Skeletal muscle tissue (tissue), 5 donors: Measurements from ENCODE around the gene GNG14. TPM values are rescaled to one million over a fixed set of nuclear protein-coding genes. Genes with fewer than 3 reads are reported as not detected.

Experiments
- H3K27ac ChIP-seq: one replicate; pipeline ENCODE4 v1.7.0; 2013; ENCODE audit warnings: mild to moderate bottlenecking, low read depth, low read length, inconsistent platforms
- H3K27me3 ChIP-seq, 3 donors: one replicate each; pipeline ENCODE4 v1.7.0; 2013; ENCODE audit warnings: low read length in 3 of 3; ENCODE audit not compliant: control insufficient read depth in 3 of 3, insufficient read depth in 3 of 3
- H3K36me3 ChIP-seq, 3 donors: one replicate each; pipeline ENCODE4 v1.7.0; 2013; ENCODE audit warnings: low read length in 3 of 3; ENCODE audit not compliant: control insufficient read depth in 3 of 3, insufficient read depth in 3 of 3
- H3K4me1 ChIP-seq, 3 donors: one replicate each; pipeline ENCODE4 v1.7.0; 2013; ENCODE audit warnings: low read length in 3 of 3, mild to moderate bottlenecking in 3 of 3; ENCODE audit not compliant: control insufficient read depth in 3 of 3, insufficient read depth in 3 of 3
- H3K4me3 ChIP-seq, 3 donors: one replicate each; pipeline ENCODE4 v1.7.0; 2013; ENCODE audit warnings: low read length in 3 of 3
- H3K9ac ChIP-seq, 3 donors: one replicate each; pipeline ENCODE4 v1.7.0; 2013; ENCODE audit warnings: low read length in 3 of 3, mild to moderate bottlenecking in 3 of 3, moderate library complexity in 2 of 3, low read depth in 1 of 3
- H3K9me3 ChIP-seq, 3 donors: one replicate each; pipeline ENCODE4 v1.7.0; 2013; ENCODE audit warnings: low read length in 3 of 3; ENCODE audit not compliant: control insufficient read depth in 3 of 3
- small RNA-seq: library from RNA; depleted of rRNA; stranded (forward); fragments of <200 nt; gene quantifications from one replicate; pipeline ENCODE3, GENCODE V24; 2014
- total RNA-seq: library from RNA; depleted of rRNA; stranded (reverse); fragments of >200 nt; gene quantifications from one replicate; pipeline ENCODE4 v1.2.3, GENCODE V29; 2014
- donor health status: Osteomylitis.

Gene GNG14
- total RNA-seq, 1 donor from 2014 or later = not detected

GRCh38 chr19:12727745-12728433 lies 40.1 kb downstream of the GNG14 start:
- no peak overlapping the region for H3K4me3 ChIP-seq
- no peaks in the 10 kb centered on the region for H3K27me3 ChIP-seq
- peaks cover 17 to 25% (median 20%) of the 10 kb centered on the region in 3 donors for H3K36me3 ChIP-seq
- H3K9ac ChIP-seq = no peak overlapping the region
- H3K27ac ChIP-seq = no peak overlapping the region
- H3K9me3 ChIP-seq = no peaks in the 10 kb centered on the region
- peaks cover 25 to 33% (median 28%) of the 10 kb centered on the region in 3 donors for H3K4me1 ChIP-seq

DNA sequence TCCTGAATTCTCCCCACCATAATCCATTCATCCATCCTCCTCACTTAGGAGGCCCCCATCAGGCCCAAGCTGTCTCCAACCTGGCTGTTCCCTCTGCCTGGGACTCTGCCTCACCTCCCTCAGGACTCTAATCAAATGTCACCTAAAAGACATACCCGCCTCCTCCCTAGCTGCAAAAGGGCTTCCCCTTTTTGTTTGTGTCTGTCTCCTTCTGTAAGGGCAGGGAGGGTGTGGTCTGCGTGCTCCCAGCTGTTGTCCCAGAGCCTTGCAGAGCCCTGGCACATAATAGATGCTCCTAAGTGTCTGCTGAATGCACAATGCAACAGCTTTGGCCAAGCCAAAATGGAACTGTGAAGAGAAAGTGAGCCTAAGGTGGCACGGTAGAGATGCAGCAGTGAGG lies 42.3 kb downstream of the GNG14 start:
- Histone ChIP-seq H3K36me3 (peaks cover 17 to 25% (median 20%) of the 10 kb centered on the region in 3 donors), H3K4me1 (peaks cover 21 to 30% (median 24%) of the 10 kb centered on the region in 3 donors), H3K27me3 (no peaks in the 10 kb centered on the region), H3K27ac (no peak overlapping the region), H3K9ac (no peak overlapping the region), H3K9me3 (no peaks in the 10 kb centered on the region), H3K4me3 (no peak overlapping the region)

- no peak overlapping the region for H3K4me3 ChIP-seq
- H3K36me3 ChIP-seq = peaks cover 17 to 25% (median 20%) of the 10 kb centered on the region in 3 donors
- H3K27me3 ChIP-seq = no peaks in the 10 kb centered on the region
- peaks cover 22 to 31% (median 24%) of the 10 kb centered on the region in 3 donors for H3K4me1 ChIP-seq
- H3K9me3 ChIP-seq = no peaks in the 10 kb centered on the region
- H3K27ac ChIP-seq = no peak overlapping the region
- no peak overlapping the region for H3K9ac ChIP-seq
Measured at GRCh38 chr19:12731337-12731736, 43.5 kb downstream of the GNG14 start.

DNA sequence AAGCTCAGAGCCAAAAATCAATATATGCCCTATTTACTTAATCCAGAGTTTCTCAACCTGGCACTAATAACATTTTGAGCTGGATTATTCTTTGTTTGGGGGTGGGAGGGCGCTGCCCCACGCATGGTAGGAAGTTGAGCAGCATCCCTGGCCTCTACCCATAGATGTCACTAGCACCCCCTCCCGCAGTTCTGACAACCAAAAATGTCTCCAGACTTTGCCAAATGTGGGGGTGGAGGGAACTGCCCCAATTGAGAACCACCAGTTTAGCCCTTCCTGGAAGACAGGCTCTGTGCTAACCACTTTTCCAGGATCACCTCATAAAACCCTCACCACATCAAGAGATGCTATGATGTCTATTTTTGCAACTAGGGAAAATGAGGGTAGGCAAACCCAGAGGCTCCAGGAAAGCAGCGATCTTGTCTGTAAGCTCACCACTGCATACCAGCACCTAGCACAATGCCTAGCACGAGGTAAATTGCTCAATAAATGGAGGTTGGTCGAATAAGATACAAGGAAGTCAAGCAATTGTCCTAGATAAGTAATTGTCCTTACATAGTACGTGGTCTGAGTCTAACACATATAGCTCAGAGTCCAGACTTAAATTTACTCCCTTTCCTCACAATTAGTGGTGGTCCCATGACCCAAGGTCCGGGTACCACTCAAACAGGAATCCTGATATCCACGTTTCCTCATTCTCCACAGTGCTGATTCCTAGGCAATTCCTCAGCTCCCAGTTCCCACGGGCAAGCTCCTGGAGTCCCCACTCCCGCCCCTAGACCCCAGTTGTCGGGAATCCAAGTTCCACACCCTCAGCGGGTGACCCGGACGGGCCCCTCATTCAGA lies 45.8 kb downstream of the GNG14 start:
- Histone ChIP-seq H3K4me1 (peaks cover 38 to 48% (median 40%) of the 10 kb centered on the region in 3 donors), H3K9ac (peak overlapping the region; percentile 82 to 98 (median 97)), H3K27ac (peak overlapping the region; percentile 93), H3K27me3 (no peaks in the 10 kb centered on the region), H3K4me3 (peak overlapping the region; percentile 74 to 94 (median 82)), H3K36me3 (peaks cover 20 to 26% (median 22%) of the 10 kb centered on the region in 3 donors), H3K9me3 (no peaks in the 10 kb centered on the region)

DNA sequence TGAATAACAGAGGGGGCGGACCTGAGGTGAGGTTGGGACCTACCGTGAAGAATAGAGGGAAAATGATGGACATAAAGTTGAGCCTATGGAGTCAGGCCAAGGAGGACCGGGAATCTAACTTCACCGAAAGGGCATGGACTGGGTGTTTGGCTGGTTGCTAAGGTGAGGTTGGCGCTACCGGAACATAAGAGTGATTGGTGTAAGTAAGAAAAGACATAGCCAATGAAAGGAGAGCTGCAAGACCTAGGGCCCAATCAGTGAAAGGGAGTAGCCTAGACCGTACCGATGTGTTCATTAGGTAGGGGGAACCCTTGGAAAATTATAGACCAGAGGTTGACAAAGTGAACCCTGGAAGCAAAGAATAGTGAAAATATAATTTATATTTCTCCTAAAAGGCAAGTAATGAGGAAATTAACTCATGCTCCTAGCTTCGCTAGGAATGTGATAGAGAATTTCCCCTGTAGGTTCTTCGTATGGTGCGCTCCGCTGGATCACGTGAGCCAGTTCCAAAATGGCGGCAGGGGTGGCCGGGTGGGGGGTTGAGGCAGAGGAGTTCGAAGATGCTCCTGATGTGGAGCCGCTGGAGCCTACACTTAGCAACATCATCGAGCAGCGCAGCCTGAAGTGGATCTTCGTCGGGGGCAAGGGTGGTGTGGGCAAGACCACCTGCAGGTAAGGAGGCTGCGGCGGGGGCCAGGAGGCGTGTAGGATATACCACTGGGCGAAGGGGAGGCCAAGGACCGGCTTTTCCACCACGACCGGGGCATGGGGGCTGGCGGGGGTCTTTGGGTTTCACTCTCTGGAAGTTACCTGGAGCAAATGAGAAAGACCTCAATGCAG lies 49.4 kb downstream of the GNG14 start, which contains the start of gene GET3:
Gene GET3, plus strand, starts transcription at position 503 of the 840 bp plus-strand sequence. Its CDS starts 9 bp downstream, at position 512.
- H3K9ac ChIP-seq = peak within 1 kb of the TSS; percentile 79 to 86 (median 82)
- peaks cover 8 to 17% (median 10%) of the 10 kb centered on the region in 3 donors for H3K36me3 ChIP-seq
- H3K9me3 ChIP-seq = no peaks in the 10 kb centered on the region
- H3K27me3 ChIP-seq = no peaks in the 10 kb centered on the region
- peak within 1 kb of the TSS; percentile 86 to 99 (median 98) for H3K4me3 ChIP-seq
- peak within 1 kb of the TSS; percentile 90 for H3K27ac ChIP-seq
- peaks cover 34 to 36% (median 35%) of the 10 kb centered on the region in 3 donors for H3K4me1 ChIP-seq

GRCh38 chr19:12737835-12738351 lies 50.1 kb downstream of the GNG14 start:
- Histone ChIP-seq H3K27ac (peak overlapping the region; percentile 90), H3K4me3 (peak overlapping the region; percentile 86 to 99 (median 98)), H3K36me3 (peaks cover 7 to 19% (median 10%) of the 10 kb centered on the region in 3 donors), H3K9ac (peak overlapping the region; percentile 79 to 86 (median 82)), H3K4me1 (peaks cover 29 to 31% (median 30%) of the 10 kb centered on the region in 3 donors), H3K27me3 (no peaks in the 10 kb centered on the region), H3K9me3 (no peaks in the 10 kb centered on the region)

Small RNA genes lying within 50 kb of the gene (small RNA-seq; reads per million reads assigned to genes)
- 23.8 reads per million, percentile 94 among the genes with 10 or more reads in this experiment for gene SNORD41

Other genes with a start within 250 kb of the GNG14 start
- gene ZNF443, start 247.0 kb upstream of the GNG14 start, total RNA-seq = 4.7 TPM
- 5.7 TPM for gene ZNF709, start 203.2 kb upstream of the GNG14 start, total RNA-seq
- 19.8 TPM for gene ZNF564, start 136.5 kb upstream of the GNG14 start, total RNA-seq
- gene ZNF490, start 77.2 kb upstream of the GNG14 start, total RNA-seq = 5.2 TPM
- 10.4 TPM for gene ZNF791, start 77.1 kb upstream of the GNG14 start, total RNA-seq
- gene MAN2B1, start 21.3 kb upstream of the GNG14 start, total RNA-seq = 31.3 TPM
- gene WDR83, start 21.2 kb upstream of the GNG14 start, total RNA-seq = 6.3 TPM
- 56.9 TPM for gene DHPS, start 6.1 kb upstream of the GNG14 start, total RNA-seq
- 3.1 TPM for gene FBXW9, start 8.6 kb downstream of the GNG14 start, total RNA-seq
- gene TNPO2, start 35.9 kb downstream of the GNG14 start, total RNA-seq = 20.4 TPM
- 175 TPM for gene TRIR, start 46.7 kb downstream of the GNG14 start, total RNA-seq
- 53.8 TPM for gene GET3, start 49.5 kb downstream of the GNG14 start, total RNA-seq
- not detected for gene BEST2, start 63.8 kb downstream of the GNG14 start, total RNA-seq
- gene HOOK2, start 87.6 kb downstream of the GNG14 start, total RNA-seq = 13.6 TPM
- gene JUNB, start 103.5 kb downstream of the GNG14 start, total RNA-seq = 31.3 TPM
- 207 TPM for gene PRDX2, start 113.8 kb downstream of the GNG14 start, total RNA-seq
- gene THSD8, start 114.1 kb downstream of the GNG14 start, total RNA-seq = not detected
- gene RNASEH2A, start 118.6 kb downstream of the GNG14 start, total RNA-seq = 5.7 TPM
- not detected for gene RTBDN, start 146.6 kb downstream of the GNG14 start, total RNA-seq
- not detected for gene MAST1, start 150.5 kb downstream of the GNG14 start, total RNA-seq
- gene DNASE2, start 193.5 kb downstream of the GNG14 start, total RNA-seq = 10.4 TPM
- gene KLF1, start 199.2 kb downstream of the GNG14 start, total RNA-seq = 2.1 TPM
- 39.7 TPM for gene GCDH, start 203.2 kb downstream of the GNG14 start, total RNA-seq
- gene SYCE2, start 231.3 kb downstream of the GNG14 start, total RNA-seq = not detected
- 49.1 TPM for gene FARSA, start 245.7 kb downstream of the GNG14 start, total RNA-seq